GM12874 (cell line): ENCODE measurements around the gene PFKFB2.

ENCODE experiments used
- CTCF ChIP-seq: IDR thresholded peaks from 2 replicates; pipeline ENCODE4 v1.5.1; 2011; ENCODE audit warnings: low read depth, mild to moderate bottlenecking, control low read depth, low read length, moderate library complexity; ENCODE audit not compliant: insufficient read depth

PFKFB2 gene

GRCh38 chr1:207019161-207019560, 33.9 kb upstream of the PFKFB2 start:
- TF ChIP-seq CTCF: no peak

GRCh38 chr1:207019661-207020060, 33.4 kb upstream of the PFKFB2 start:
- TF ChIP-seq CTCF: no peak

GRCh38 chr1:207020065-207020708, 32.9 kb upstream of the PFKFB2 start:
- no peak for TF ChIP-seq CTCF

GRCh38 chr1:207020709-207021107, 32.4 kb upstream of the PFKFB2 start:
- no peak for TF ChIP-seq CTCF

GRCh38 chr1:207021139-207021861, 31.8 kb upstream of the PFKFB2 start:
- no peak for TF ChIP-seq CTCF

- TF ChIP-seq CTCF: no peak
These were observed 31.0 kb upstream of the PFKFB2 start for GRCh38 chr1:207021876-207022596.

GRCh38 chr1:207022996-207023679, 29.9 kb upstream of the PFKFB2 start:
- no peak for TF ChIP-seq CTCF
